ENCODE measurements around the gene NPEPL1.

NPEPL1 gene

GRCh38 chr20:58685988-58686387 lies 6.6 kb upstream of the NPEPL1 start:
- Histone ChIP-seq H3K27me3 (ENCODE audit: control insufficient read depth in 3 of 3, insufficient read depth in 3 of 3, low read depth in 1 of 3, low read length in 3 of 3) (no peaks in the 10 kb centered on the region), H3K9me3 (replicated peaks in 1 of 2; ENCODE audit: control insufficient read depth in 2 of 2, insufficient read depth in 1 of 2, low read depth in 1 of 2, low read length in 2 of 2) (peaks cover 0 to 1% of the 10 kb centered on the region in 2 donors), H2BK12ac (ENCODE audit: low read length) (no peak overlapping the region), H3K23ac (ENCODE audit: low read depth, low read length, poor library complexity) (no peak overlapping the region), H2BK120ac (ENCODE audit: low read depth, low read length) (no peak overlapping the region), H3K4me2 (ENCODE audit: insufficient read depth, low read length, poor library complexity, severe bottlenecking) (no peak overlapping the region), H2AFZ (ENCODE audit: low read length) (no peak overlapping the region), H4K8ac (ENCODE audit: low read depth, low read length) (no peak overlapping the region), H2AK5ac (ENCODE audit: low read depth, low read length) (no peak overlapping the region), H4K91ac (ENCODE audit: low read depth, low read length, poor library complexity) (no peak overlapping the region), H3K79me1 (ENCODE audit: low read depth, low read length) (no peaks in the 10 kb centered on the region), H3K9ac (ENCODE audit: low read depth, low read length, poor library complexity) (no peak overlapping the region), H3K18ac (ENCODE audit: low read length) (no peak overlapping the region), H2BK15ac (ENCODE audit: low read length) (no peak overlapping the region), H3K36me3 (replicated peaks in 1 of 2; ENCODE audit: control insufficient read depth in 2 of 2, insufficient read depth in 2 of 2, low read length in 2 of 2) (peaks cover 2 to 3% of the 10 kb centered on the region in 2 donors), H3K27ac (replicated peaks; ENCODE audit: low read length) (no peak overlapping the region), H3K4me1 (ENCODE audit: control insufficient read depth in 2 of 2, insufficient read depth in 1 of 2, low read depth in 1 of 2, low read length in 2 of 2) (no peaks in the 10 kb centered on the region), H3K4me3 (ENCODE audit: low read length in 2 of 2) (no peak overlapping the region), H3K14ac (ENCODE audit: low read length) (no peak overlapping the region), H3K4ac (ENCODE audit: low read length) (no peak overlapping the region), H2BK5ac (ENCODE audit: low read length) (no peak overlapping the region)
- DNase-seq (ENCODE audit: low spot score), result no peak
- WGBS, 2 donors (ENCODE audit: extremely low coverage in 2 of 2, insufficient read length in 2 of 2, insufficient replicate concordance in 1 of 2), result no CpG with 5 or more reads among the region's 5 CpGs

DNA sequence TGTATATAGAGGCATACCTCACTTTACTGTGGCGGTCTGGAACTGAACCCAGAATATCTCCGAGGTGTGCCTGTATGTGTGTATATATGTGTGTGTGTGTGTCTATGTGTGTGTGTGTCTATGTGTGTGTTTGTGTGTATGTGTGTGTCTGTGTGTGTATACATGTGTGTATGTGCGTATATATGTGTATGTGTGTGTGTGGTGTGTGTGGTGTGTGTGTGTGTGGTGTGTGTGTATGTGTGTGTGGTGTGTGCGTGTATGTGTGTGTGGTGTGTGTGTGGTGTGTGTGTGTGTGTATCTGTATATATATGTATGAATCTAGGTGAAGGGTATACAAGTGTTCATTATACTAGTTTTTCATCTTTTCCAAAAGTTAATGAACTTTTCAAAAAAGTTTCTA lies 4.2 kb upstream of the NPEPL1 start:
- H3K4me3 ChIP-seq (ENCODE audit: low read length in 2 of 2), result no peak overlapping the region
- no peak overlapping the region for H2BK5ac ChIP-seq (ENCODE audit: low read length)
- no peak for DNase-seq (ENCODE audit: low spot score)
- no peak overlapping the region for H3K18ac ChIP-seq (ENCODE audit: low read length)
- no peak overlapping the region for H3K23ac ChIP-seq (ENCODE audit: low read depth, low read length, poor library complexity)
- H3K4ac ChIP-seq (ENCODE audit: low read length), result no peak overlapping the region
- no peak overlapping the region for H2AK5ac ChIP-seq (ENCODE audit: low read depth, low read length)
- peak overlapping the region; percentile 21 for H3K14ac ChIP-seq (ENCODE audit: low read length)
- H3K9me3 ChIP-seq (replicated peaks in 1 of 2; ENCODE audit: control insufficient read depth in 2 of 2, insufficient read depth in 1 of 2, low read depth in 1 of 2, low read length in 2 of 2), result peaks cover 0 to 1% of the 10 kb centered on the region in 2 donors
- H4K8ac ChIP-seq (ENCODE audit: low read depth, low read length), result peak overlapping the region; percentile 98
- H2AFZ ChIP-seq (ENCODE audit: low read length), result no peak overlapping the region
- H3K36me3 ChIP-seq (replicated peaks in 1 of 2; ENCODE audit: control insufficient read depth in 2 of 2, insufficient read depth in 2 of 2, low read length in 2 of 2), result peaks cover 2 to 9% of the 10 kb centered on the region in 2 donors
- no peak overlapping the region for H2BK15ac ChIP-seq (ENCODE audit: low read length)
- no CpG with 5 or more reads among the region's 4 CpGs for WGBS, 2 donors (ENCODE audit: extremely low coverage in 2 of 2, insufficient read length in 2 of 2, insufficient replicate concordance in 1 of 2)
- H3K27ac ChIP-seq (replicated peaks; ENCODE audit: low read length), result no peak overlapping the region
- H3K79me1 ChIP-seq (ENCODE audit: low read depth, low read length), result no peaks in the 10 kb centered on the region
- H3K27me3 ChIP-seq (ENCODE audit: control insufficient read depth in 3 of 3, insufficient read depth in 3 of 3, low read depth in 1 of 3, low read length in 3 of 3), result no peaks in the 10 kb centered on the region
- no peak overlapping the region for H2BK12ac ChIP-seq (ENCODE audit: low read length)
- no peak overlapping the region for H3K4me2 ChIP-seq (ENCODE audit: insufficient read depth, low read length, poor library complexity, severe bottlenecking)
- H3K9ac ChIP-seq (ENCODE audit: low read depth, low read length, poor library complexity), result peak overlapping the region; percentile 4
- no peak overlapping the region for H2BK120ac ChIP-seq (ENCODE audit: low read depth, low read length)
- H4K91ac ChIP-seq (ENCODE audit: low read depth, low read length, poor library complexity), result no peak overlapping the region
- H3K4me1 ChIP-seq (ENCODE audit: control insufficient read depth in 2 of 2, insufficient read depth in 1 of 2, low read depth in 1 of 2, low read length in 2 of 2), result peaks cover 0 to 6% of the 10 kb centered on the region in 2 donors

DNA sequence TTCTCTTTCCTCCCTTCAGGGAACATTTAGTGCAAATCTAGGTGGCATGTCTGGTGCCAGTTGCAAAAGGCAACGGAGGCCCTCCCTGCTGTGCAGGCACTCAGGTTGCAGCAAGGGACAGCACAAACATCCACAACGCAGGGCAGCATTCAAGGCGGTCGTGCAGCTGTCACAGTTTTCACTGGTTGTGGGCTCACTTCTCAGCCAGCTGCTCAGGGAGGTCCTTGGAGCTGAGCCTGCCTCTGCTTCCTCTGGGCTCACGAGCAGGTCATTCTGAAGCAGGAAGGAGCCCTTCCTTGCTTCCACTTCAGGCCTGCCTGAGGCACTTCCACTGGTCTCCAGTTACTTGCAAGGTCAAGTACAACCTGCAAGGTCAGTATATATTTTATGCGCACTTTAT lies 3.8 kb upstream of the NPEPL1 start:
- peaks cover 0 to 1% of the 10 kb centered on the region in 2 donors for H3K9me3 ChIP-seq (replicated peaks in 1 of 2; ENCODE audit: control insufficient read depth in 2 of 2, insufficient read depth in 1 of 2, low read depth in 1 of 2, low read length in 2 of 2)
- H2BK5ac ChIP-seq (ENCODE audit: low read length), result no peak overlapping the region
- H2AFZ ChIP-seq (ENCODE audit: low read length), result no peak overlapping the region
- H4K8ac ChIP-seq (ENCODE audit: low read depth, low read length), result no peak overlapping the region
- no peak overlapping the region for H2BK12ac ChIP-seq (ENCODE audit: low read length)
- peaks cover 2 to 13% of the 10 kb centered on the region in 2 donors for H3K36me3 ChIP-seq (replicated peaks in 1 of 2; ENCODE audit: control insufficient read depth in 2 of 2, insufficient read depth in 2 of 2, low read length in 2 of 2)
- no peak overlapping the region for H3K4me2 ChIP-seq (ENCODE audit: insufficient read depth, low read length, poor library complexity, severe bottlenecking)
- no peaks in the 10 kb centered on the region for H3K27me3 ChIP-seq (ENCODE audit: control insufficient read depth in 3 of 3, insufficient read depth in 3 of 3, low read depth in 1 of 3, low read length in 3 of 3)
- H3K9ac ChIP-seq (ENCODE audit: low read depth, low read length, poor library complexity), result no peak overlapping the region
- no peak overlapping the region for H3K23ac ChIP-seq (ENCODE audit: low read depth, low read length, poor library complexity)
- peaks cover 0 to 10% of the 10 kb centered on the region in 2 donors for H3K4me1 ChIP-seq (ENCODE audit: control insufficient read depth in 2 of 2, insufficient read depth in 1 of 2, low read depth in 1 of 2, low read length in 2 of 2)
- no peak overlapping the region for H3K27ac ChIP-seq (replicated peaks; ENCODE audit: low read length)
- H3K4ac ChIP-seq (ENCODE audit: low read length), result no peak overlapping the region
- peak overlapping the region in 1 of 2 donors; percentile 19 for H3K4me3 ChIP-seq (ENCODE audit: low read length in 2 of 2)
- no peak overlapping the region for H4K91ac ChIP-seq (ENCODE audit: low read depth, low read length, poor library complexity)
- no peak overlapping the region for H2AK5ac ChIP-seq (ENCODE audit: low read depth, low read length)
- no peak overlapping the region for H2BK120ac ChIP-seq (ENCODE audit: low read depth, low read length)
- H3K14ac ChIP-seq (ENCODE audit: low read length), result no peak overlapping the region
- no peaks in the 10 kb centered on the region for H3K79me1 ChIP-seq (ENCODE audit: low read depth, low read length)
- DNase-seq (ENCODE audit: low spot score), result no peak
- no peak overlapping the region for H2BK15ac ChIP-seq (ENCODE audit: low read length)
- H3K18ac ChIP-seq (ENCODE audit: low read length), result peak overlapping the region; percentile 28
- WGBS, 2 donors (ENCODE audit: extremely low coverage in 2 of 2, insufficient read length in 2 of 2, insufficient replicate concordance in 1 of 2), result no CpG with 5 or more reads among the region's 6 CpGs

DNA sequence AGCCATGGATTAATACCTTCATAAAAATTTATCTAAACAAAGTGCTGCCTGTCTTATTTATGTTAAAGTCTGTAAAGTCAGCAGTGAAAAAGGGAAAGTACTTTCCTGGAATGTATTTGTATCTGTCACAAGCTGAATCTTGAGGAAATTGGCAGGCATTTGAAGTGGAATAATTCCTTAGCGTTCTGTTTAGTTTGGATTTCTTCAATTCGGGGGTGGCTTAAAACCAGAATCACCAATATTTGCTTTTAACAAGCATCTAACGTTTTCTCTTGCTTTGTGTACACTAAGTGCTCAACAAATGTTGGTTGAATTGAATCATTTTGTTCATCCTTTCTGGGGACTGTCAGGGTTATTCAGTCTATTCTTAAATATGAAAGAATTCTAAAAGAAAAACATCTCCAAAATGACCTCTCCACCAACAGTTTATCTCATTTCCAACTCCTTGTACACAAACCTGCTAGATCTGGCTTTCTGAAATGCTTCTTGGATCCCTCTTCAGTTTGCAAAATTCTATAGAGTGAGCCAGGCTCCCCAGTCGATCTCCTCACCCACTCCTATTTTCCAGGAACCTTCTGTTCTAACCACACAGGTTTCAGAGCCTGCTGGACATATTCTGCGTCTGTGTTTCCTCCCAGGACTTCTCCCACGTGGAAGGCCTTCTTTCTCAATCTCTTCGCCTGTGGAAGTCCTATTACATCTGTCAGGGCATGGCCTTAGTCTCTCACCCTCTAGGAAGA lies 2.0 kb upstream of the NPEPL1 start:
- no peak overlapping the region for H3K4me2 ChIP-seq (ENCODE audit: insufficient read depth, low read length, poor library complexity, severe bottlenecking)
- H2BK120ac ChIP-seq (ENCODE audit: low read depth, low read length), result no peak overlapping the region
- H3K4me3 ChIP-seq (ENCODE audit: low read length in 2 of 2), result no peak overlapping the region
- H3K4me1 ChIP-seq (ENCODE audit: control insufficient read depth in 2 of 2, insufficient read depth in 1 of 2, low read depth in 1 of 2, low read length in 2 of 2), result peaks cover 0 to 15% of the 10 kb centered on the region in 2 donors
- H3K27me3 ChIP-seq (ENCODE audit: control insufficient read depth in 3 of 3, insufficient read depth in 3 of 3, low read depth in 1 of 3, low read length in 3 of 3), result peaks cover 0 to 2% (median 0%) of the 10 kb centered on the region in 3 experiments
- DNase-seq (ENCODE audit: low spot score), result no peak
- no peak overlapping the region for H2AFZ ChIP-seq (ENCODE audit: low read length)
- no peak overlapping the region for H3K23ac ChIP-seq (ENCODE audit: low read depth, low read length, poor library complexity)
- no peak overlapping the region for H2AK5ac ChIP-seq (ENCODE audit: low read depth, low read length)
- peaks cover 0 to 7% of the 10 kb centered on the region in 2 donors for H3K9me3 ChIP-seq (replicated peaks in 1 of 2; ENCODE audit: control insufficient read depth in 2 of 2, insufficient read depth in 1 of 2, low read depth in 1 of 2, low read length in 2 of 2)
- H2BK15ac ChIP-seq (ENCODE audit: low read length), result no peak overlapping the region
- no peak overlapping the region for H3K18ac ChIP-seq (ENCODE audit: low read length)
- H3K9ac ChIP-seq (ENCODE audit: low read depth, low read length, poor library complexity), result no peak overlapping the region
- no CpG with 5 or more reads among the region's 7 CpGs for WGBS, 2 donors (ENCODE audit: extremely low coverage in 2 of 2, insufficient read length in 2 of 2, insufficient replicate concordance in 1 of 2)
- H3K4ac ChIP-seq (ENCODE audit: low read length), result no peak overlapping the region
- H2BK5ac ChIP-seq (ENCODE audit: low read length), result no peak overlapping the region
- H2BK12ac ChIP-seq (ENCODE audit: low read length), result no peak overlapping the region
- H4K8ac ChIP-seq (ENCODE audit: low read depth, low read length), result no peak overlapping the region
- H3K14ac ChIP-seq (ENCODE audit: low read length), result no peak overlapping the region
- peaks cover 11 to 21% of the 10 kb centered on the region in 2 donors for H3K36me3 ChIP-seq (replicated peaks in 1 of 2; ENCODE audit: control insufficient read depth in 2 of 2, insufficient read depth in 2 of 2, low read length in 2 of 2)
- no peak overlapping the region for H3K27ac ChIP-seq (replicated peaks; ENCODE audit: low read length)
- H4K91ac ChIP-seq (ENCODE audit: low read depth, low read length, poor library complexity), result no peak overlapping the region
- H3K79me1 ChIP-seq (ENCODE audit: low read depth, low read length), result peaks cover 5% of the 10 kb centered on the region

Data from neuronal stem cell (in vitro differentiated cells).